IPS-18c (cell line): ENCODE results near the gene SP6.
A peak's percentile ranks its signal among the peaks of the same experiment; 100 is the strongest.

Experiments
- H3K4me3 ChIP-seq: 2 replicates; pipeline ENCODE4 v1.7.0; 2013; ENCODE audit warnings: low read depth, mild to moderate bottlenecking, low read length, moderate library complexity; ENCODE audit not compliant: insufficient read depth
- H3K9me3 ChIP-seq: one replicate; pipeline ENCODE4 v1.6.1; 2013; ENCODE audit warnings: mild to moderate bottlenecking, low read length, moderate library complexity; ENCODE audit not compliant: control insufficient read depth, insufficient read depth

Gene SP6

DNA sequence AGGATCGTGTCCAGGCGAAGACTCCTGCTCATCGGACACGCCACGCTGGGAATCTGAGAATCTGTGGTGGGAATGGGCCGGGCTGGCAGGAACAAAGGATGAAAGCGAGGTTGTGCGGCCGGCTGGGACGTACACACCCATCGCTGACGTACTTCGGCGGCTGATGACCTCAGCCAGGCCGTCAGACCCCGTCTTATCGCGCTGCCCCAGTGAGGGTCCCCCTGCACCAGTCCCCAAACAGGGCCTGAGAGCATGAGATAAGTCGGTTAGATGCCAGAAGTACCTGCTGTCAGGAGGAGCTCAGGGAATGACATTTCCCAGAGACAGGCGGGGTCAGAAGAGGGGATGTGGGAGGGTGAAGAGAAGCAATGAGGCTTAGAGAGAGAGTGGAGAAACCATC, 16.0 kb upstream of the SP6 start:
- Histone ChIP-seq H3K4me3 (no peak overlapping the region), H3K9me3 (no peaks in the 10 kb centered on the region)

DNA sequence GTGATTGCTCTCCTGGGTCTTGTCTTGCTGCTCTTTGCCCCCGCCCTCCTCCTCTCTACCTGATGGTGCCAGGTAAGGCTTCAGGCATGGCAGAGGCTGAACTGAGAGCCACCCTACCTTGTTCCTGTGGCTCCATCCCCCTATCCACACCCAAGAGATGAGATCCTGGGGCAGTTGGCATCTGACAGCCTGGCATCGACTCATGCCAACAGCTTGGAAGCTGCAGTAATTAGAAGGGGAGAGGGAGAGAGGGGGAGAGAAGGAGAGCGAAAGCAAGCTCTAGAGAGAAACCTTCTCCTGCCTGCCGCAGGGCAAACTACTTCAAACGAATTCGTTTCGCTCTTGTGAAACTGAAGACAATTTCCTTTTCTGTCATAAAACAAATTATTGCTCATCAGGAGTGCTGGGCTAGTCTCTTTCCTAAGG, 13.8 kb upstream of the SP6 start:
- Histone ChIP-seq H3K9me3 (no peaks in the 10 kb centered on the region), H3K4me3 (no peak overlapping the region)

DNA sequence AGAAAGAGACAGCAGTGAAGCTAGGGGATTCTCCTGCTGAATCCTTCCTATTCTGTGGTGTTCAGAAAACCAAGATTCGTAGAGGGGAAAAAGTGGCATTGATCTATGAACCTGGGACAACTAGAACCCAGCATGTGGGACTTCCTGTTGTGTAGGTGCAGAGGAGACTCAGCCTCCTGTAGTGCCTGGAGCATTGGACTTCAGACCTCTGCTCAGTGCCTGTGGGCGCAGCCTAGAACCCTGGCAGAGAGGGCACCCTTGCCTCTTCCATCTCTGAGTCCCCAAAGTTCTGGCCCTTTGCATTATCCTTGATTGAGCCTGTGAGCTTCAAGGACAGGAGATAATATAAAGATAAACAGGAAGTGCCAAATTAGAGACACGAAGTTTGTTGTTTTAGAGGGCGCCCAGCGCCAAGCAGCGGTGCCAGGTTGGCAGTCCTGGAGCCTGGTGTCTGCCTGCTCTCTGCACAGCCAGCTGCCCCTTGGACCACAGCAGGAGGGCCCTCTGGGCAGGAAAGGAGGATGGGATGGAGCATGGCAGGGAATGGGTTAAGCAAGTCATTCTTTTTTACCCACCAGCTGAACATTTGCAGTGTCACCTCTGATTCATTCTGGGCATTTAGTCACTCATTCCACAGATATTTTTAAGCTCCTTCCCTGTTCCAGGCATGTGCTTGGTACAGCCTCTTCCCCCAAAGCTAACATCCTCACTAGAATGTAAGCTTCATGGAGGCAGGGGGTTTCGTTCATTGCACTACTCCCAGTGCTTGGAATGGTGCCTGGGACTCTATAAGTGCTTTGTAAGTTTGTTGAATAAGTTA, 11.9 kb upstream of the SP6 start:
- Histone ChIP-seq H3K9me3 (no peaks in the 10 kb centered on the region), H3K4me3 (no peak overlapping the region)

DNA sequence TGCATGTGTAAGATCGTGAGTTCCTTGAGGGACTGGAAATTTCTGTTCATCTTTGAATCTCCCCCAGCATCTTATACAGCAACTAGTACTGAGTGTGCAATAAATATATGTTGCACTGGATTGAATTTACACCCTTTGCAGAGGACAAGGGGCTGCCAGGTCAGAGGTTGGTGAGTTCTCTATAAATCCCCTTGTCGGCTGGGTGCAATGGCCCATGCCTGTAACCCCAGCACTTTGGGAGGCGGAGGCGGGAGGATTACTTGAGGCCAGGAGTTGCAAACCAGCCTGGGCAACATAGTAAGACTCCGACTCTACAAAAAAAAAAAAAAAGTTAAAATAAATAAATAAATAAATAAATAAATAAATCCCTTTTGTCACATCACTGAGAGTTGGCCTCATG, 9.4 kb upstream of the SP6 start:
- Histone ChIP-seq H3K4me3 (no peak overlapping the region), H3K9me3 (no peaks in the 10 kb centered on the region)

DNA sequence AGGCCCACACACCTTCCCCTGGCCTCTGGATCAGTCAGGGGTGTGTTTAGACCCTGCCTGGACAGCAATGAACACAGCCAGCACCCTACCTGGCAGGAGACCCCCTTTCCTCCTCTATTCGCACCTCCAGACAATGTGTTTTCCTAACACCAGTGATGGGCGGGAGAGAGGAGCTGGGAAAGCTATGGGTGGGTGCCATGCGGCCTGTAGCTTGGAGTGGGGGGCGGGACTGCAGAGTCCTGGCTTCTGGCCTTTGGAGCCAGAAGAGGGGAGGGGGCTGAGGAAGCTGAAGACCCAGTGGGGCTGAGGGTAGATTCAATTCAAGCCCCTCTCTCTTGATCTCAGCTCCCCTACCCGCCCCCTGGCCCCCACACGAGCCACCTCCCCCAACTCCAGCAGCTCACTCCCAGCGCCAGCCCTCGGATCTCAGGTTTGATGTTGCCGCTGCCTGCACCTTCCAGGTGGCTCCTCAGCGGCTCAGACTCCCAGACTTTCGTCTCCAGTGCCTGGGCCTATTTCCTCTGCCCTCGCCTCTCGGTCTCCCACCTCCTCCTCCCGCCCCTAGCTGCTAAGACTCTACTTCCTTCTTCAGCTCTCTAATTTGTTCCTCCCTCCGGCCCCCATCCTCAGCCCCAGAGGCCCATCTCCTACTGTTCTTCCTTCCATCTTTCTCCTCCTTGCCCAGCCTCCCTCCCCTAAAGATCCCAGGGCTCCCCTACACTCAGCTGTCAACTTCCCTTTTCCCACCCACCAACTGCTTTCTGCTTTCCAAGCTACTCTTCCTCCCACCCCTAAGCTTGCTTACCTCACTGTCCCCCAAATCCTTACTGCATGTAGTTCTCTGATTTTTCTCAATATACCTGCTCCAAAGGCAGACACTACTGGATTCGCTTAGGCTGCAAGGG, 6.8 kb upstream of the SP6 start:
- Histone ChIP-seq H3K9me3 (no peaks in the 10 kb centered on the region), H3K4me3 (no peak overlapping the region)

DNA sequence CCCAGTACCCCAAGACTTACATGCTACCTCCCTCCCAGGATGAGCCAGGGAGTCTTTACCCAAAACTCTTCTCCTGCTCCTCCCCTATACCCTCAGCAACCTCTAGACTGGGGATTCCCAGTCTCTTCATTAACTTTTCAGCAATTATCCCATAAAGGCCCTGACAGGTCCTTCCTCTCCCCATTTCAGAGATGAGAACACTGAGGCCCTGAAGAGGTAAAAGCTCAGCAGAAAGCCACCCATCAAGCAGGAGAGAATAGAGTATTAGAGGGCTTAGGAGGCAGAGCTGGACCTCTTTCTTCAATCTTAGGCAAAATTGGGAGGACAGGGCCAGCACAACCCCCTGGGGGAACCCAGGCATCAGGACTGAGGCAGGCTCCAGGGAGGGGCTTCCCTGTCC, 5.9 kb upstream of the SP6 start:
- no peaks in the 10 kb centered on the region for H3K9me3 ChIP-seq
- H3K4me3 ChIP-seq = no peak overlapping the region

DNA sequence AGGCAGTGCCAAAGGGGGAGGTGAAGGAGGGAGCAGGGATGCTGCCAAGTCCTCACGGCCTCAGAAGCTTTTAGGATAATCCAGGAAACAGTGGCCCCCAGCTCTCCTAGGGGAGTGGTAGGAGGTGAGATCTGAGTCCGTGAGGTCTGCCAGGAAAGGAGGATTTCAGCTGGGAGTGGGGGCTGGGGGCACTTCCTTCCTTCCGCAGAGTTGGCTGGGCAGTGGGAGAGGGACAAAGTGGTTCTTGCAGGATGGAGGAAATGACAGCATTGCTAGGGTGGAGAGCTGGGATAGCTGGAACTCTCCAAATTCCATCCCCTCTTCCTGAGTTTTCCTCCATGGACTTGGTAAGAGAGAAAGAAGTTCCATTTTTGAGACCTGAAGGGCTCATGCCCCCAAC, 4.8 kb upstream of the SP6 start:
- Histone ChIP-seq H3K9me3 (no peaks in the 10 kb centered on the region), H3K4me3 (no peak overlapping the region)

DNA sequence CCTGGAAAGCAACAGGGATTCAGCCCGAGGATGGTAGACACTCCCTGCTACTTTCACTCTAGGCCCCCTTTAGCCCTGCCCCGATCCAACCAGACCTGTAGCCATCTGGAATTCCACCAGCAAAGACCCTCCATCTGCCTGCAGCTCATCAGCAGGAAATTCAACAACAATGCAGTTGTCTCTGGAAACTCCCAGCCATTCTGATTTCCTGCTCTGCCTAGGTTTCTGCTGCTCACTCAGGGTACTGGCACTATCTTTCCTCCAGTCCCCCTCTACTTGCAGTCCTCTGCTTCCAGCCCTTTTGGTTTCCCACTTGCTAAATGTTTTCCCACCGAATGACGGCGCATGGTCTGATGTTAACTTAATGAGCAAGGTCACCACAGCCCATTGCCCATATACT, 2.7 kb upstream of the SP6 start:
- no peaks in the 10 kb centered on the region for H3K9me3 ChIP-seq

DNA sequence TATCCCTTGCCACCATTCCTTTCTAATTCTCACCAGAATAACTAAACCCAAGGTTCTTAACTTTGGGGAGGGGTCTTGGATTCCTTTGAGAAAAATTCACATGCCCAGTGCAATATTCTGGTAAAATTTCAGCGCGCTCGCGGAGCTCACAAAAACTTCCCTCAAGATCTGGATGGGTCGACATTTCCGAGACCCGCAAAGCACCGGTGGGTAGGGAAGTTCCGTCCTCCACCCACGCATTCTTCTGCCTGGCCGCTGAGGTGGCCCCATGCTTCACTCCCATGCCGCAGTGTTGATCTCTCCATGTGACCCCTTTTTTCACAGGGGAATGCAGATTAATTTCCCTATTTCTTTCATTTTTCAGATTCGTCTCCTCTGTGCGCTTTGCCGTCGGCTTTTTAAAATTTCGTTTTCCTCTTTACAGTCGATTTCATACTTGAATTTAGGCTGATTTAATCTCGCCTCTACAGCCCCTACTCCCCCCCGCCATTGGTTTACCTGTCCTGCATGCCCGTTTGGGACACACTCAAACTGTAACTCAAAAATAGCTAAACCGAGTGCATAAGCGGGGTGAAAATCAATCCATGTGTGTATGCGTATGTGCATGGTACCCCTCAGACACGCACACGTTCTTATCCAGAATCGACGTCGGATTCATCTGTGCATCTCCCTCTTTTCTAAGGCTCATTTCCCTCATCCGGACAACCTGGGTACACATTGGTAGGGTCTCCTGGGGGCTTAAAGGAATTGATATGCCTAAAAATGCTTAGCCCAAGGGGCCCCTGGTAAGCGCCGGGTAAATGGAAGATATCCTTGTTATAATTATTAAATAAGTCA, 1.4 kb upstream of the SP6 start:
- no peaks in the 10 kb centered on the region for H3K9me3 ChIP-seq
- peak overlapping the region; percentile 71 for H3K4me3 ChIP-seq

More for the DNA sequence above, 2.7 kb upstream of the SP6 start:
- no peak overlapping the region for H3K4me3 ChIP-seq

DNA sequence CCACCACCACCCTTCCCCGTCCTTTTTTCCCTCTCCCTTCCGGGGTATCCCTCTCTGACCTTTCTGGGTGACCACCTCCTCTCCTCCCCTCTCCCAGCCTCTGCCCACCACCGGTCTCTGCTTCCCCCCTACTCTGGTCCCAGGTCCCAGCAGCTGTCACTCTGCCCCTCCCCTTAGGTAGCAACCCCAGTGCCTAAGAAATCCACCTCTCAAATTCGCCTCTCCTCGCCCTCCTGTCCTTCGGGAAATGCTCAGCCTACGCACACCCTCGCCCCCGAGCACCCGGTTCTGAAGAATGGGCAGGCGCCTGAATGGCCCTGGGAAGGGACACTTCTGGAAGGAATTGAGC, 775 bp upstream of the SP6 start:
- Histone ChIP-seq H3K9me3 (no peaks in the 10 kb centered on the region), H3K4me3 (peak overlapping the region; percentile 71)

DNA sequence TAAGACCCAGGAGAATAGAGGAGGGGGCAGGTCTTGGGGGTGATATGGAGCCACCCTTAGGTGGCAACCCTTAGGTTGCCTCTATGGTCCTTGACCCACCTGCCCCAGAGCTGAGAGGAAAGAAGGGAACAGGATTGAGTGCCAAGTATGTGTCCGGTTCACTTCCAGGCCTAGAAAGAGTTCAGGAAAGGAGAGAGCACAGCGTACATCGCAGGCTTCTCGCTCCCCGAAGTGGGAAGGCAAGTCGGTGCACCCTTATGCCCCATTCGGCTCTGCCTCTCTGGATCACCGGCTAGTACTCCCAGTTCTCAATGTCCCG, 631 bp downstream of the SP6 start:
- Histone ChIP-seq H3K9me3 (no peaks in the 10 kb centered on the region), H3K4me3 (peak overlapping the region; percentile 71)

DNA sequence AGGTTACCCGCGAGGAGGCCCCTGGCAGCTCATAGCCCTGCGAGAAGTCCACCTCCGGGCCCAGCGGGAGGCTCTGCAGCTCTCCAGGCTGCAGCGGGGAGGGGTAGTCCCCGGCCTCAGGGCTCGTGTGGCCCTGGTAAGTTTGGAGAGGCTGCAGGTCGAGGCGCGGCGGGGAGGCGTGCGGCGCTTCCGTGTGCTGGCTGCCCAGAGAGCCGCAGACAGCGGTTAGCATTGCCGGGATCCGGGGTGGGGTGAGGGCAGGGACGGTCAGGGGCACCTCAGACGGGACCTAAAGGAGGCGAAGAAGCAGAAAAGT, 2.8 kb downstream of the SP6 start:
- Histone ChIP-seq H3K4me3 (peak overlapping the region; percentile 38), H3K9me3 (no peaks in the 10 kb centered on the region)

DNA sequence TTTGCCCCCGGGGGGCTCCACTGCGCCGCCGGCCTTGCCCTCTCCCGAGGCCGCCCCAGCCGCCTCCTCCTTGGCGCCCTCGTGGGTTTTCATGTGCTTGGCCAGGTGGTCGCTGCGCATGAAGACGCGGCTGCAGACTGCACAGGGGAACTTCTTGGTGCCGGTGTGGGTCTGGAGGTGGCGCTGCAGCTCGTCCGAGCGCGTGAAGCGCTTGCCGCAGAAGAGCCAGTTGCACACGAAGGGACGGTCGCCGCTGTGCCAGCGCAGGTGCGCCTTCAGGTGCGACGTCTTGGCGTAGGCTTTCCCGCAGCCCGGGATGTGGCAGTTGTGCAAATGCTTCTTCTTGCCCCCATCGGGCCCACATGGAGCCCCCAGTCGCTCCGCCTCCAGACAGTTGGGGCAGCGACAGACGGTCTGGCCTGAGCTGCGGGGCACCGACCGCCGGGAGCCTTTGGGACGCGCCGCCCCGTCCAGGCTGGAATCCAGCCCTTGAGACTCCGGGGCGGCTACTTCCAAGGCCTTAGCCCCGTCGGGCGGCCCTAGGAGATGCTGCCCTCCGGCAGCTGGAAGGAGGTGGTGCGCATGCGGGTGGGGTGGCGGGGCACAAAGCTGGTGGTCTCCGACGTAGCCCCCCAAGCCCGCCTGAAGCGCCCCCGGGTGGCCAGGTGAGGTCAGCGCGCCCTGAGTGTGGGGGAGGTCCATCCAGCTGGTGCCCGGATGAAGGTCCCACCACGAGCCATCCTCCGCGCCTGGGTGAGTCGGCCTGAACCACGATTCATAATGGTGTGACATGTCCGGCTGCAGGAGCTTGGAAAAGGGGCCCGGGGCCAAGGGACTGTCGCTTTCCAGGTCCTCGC, 3.4 kb downstream of the SP6 start:
- Histone ChIP-seq H3K4me3 (peak overlapping the region; percentile 52), H3K9me3 (no peaks in the 10 kb centered on the region)

DNA sequence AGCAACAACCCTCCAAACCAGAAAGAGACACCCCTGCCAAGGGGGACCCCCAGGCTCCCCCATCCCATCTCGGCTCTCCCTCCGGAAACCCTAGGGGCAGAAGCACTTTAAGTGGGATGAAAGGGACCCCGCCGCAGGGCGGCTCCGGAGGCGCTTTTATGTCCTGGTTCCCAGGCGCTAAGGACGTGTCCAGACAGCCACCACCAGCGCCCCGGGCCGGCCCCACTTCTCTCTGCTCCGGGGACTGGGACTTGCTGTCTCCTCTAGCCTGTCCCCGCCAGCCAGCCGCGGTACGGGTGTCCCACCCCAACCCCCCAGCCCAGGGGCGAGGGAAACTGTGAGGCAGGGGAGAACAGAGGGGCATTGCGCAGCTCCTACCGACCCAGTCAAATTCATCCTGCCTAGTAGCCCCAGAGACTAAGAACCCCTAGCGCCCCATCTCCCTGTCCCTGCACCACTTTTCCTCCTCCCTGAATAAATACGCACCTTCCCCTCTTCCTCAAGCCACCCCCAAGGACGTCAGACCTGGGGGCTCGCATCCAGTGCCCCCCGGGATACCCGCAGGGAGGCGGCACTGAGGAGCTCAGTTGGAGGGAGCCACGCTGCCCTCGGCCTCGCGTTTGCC, 4.1 kb downstream of the SP6 start:
- H3K4me3 ChIP-seq = peak overlapping the region; percentile 52; the same call in 1 of the 2 replicates
- H3K9me3 ChIP-seq = no peaks in the 10 kb centered on the region

DNA sequence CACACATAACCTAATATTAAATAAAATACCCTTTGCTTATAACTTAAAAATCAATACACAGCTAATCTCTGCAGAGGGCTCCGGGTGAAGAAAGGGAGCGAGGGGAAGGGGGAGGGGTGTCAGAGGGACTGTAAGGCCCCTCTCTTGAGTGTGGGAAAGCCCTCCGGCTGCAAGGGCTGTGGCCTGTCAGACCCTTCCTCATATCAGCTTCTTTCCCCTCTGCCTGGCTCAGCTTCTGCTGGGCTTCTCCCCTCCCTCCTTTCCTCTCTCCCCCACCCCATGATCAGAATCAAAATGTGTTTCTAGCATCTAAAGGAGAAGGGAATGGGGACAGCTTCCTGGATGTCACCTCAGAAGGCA, 5.3 kb downstream of the SP6 start:
- H3K9me3 ChIP-seq = no peaks in the 10 kb centered on the region
- no peak overlapping the region; the same call in 1 of the 2 replicates for H3K4me3 ChIP-seq

DNA sequence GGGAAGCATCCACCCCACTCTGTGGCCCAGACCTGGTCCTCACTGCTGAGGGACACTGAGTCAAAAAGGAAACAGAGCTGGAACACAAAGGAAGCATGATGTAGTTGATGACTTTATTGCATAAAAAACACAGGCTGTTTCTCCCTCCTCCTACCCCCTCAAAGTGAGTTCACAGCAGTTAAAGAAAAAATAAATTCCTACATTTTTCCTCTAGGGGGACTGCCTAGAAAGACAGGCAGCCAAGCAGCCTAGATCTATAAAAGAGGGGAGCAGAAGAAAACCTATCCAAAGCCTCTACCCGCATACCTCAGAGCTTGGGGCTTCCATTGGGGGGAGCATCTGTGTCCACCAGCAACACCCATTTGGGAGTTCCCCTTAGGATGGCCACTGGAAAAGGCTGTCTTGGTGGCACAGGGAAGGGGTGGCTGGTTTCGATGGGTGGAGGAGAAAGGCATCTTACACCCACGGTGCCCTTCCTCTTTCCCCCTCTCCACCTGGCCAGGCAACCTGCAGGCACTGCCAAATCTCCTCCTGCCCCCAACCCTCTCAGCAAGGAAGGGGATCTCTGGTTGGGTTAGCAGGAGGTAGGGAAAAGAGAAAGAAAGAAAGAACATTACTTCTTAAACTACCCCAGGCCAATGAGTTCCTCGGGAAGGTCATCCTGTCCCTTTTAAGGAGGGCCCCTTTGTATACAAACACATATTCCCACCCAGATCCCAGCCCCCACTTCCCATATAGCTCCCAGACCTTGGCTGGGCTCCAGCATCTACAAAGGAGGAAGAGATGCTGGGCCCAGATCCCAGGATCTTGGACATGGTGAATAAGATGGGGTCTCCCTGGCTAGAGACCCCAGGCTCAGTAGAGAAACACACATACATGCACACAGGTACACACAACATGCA, 5.9 kb downstream of the SP6 start:
- no peak overlapping the region for H3K4me3 ChIP-seq

More for the DNA sequence above, 5.9 kb downstream of the SP6 start:
- no peaks in the 10 kb centered on the region for H3K9me3 ChIP-seq
